CD4-positive, alpha-beta T cell treated with Interleukin-12 subunit alpha and Interleukin-12 subunit beta, for 1 hour (primary cell): ENCODE measurements around the gene NME7.
"Not testable (repeated sequence)": the region's sequence is repeated elsewhere in the genome, so short reads cannot be mapped to it uniquely, and the experiment has no call there.

Experiments used
- DNase-seq: peaks from one replicate; pipeline ENCODE4 v3.0.0-alpha.2; 2020

NME7 gene, protein sequence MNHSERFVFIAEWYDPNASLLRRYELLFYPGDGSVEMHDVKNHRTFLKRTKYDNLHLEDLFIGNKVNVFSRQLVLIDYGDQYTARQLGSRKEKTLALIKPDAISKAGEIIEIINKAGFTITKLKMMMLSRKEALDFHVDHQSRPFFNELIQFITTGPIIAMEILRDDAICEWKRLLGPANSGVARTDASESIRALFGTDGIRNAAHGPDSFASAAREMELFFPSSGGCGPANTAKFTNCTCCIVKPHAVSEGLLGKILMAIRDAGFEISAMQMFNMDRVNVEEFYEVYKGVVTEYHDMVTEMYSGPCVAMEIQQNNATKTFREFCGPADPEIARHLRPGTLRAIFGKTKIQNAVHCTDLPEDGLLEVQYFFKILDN

DNA sequence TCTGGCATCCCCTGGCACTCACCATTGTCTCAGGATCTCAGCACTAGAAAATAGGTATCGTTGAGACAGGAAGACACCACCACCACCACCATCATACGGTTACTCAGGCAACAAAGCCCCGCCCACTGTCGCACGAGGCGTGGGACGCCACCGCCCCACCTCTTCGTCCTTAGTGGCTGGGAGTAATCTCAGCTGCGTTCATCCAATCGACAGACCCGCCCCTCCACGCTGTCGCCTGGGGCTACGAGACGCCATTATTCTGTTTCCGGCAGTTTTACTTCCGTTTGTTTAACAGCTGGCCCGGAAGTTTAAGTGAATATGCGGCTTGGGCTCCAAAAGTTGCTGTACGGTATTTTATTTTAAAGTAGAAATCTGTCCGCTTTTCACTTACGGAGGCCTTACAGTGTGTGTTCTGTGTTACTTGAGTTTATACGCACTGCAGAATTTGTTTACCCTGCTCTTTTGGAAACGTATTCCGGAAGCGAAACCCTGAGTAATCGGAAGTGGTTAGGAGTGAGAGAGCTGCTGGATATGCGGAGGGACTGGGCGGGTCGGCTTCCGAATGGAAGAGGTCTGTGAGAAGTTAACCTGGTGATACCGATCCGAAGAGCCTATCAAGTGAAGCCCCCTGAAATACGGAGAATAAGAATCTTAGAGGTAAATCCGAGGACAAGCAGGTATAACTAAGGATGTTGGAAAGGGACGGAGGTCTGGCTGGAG, at the start of gene NME7, which contains the start of gene BLZF1:
Gene NME7 (minus strand): TSS at position 112 of the 720 bp plus-strand sequence. CDS start 87 bp downstream, at position 25.
Gene BLZF1 (plus strand): TSS at position 510 of the 720 bp plus-strand sequence. CDS start 1,328 bp downstream, outside the sequence.
- DNase-seq = peak; percentile 97

DNA sequence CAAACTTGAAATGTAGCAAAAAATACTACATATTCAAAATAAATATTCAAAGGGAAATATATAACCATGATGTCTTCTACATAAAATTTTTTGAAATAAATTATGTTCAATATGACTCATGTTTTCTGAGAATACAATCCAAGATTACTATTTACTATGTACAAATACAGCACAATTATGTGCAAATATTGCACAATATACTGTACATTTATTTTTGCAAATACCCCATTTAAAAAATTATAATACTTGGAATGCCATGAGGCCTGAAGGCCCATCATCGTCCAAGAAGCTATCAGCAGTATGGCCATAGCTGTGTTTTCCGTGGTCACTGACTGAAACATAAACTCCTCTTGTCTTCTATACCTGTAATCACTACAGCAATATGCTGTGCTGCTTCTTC, 47.4 kb upstream of the NME7 start:
- DNase-seq = no peak

DNA sequence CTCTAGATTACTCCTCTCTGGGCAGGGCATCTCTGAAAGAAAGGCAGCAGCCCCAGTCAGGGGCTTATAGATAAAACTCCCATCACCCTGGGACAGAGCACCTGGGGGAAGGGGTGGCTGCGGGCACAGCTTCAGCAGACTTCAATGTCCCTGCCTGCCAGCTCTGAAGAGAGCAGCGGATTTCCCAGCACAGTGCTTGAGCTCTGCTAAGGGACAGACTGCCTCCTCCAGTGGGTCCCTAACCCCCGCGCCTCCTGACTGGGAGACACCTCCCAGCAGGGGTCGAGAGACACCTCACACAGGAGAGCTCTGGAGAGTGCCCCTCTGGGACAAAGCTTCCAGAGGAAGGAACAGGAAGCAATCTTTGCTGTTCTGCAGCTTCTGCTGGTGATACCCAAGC, 40.7 kb upstream of the NME7 start:
- DNase-seq = not testable (repeated sequence)

DNA sequence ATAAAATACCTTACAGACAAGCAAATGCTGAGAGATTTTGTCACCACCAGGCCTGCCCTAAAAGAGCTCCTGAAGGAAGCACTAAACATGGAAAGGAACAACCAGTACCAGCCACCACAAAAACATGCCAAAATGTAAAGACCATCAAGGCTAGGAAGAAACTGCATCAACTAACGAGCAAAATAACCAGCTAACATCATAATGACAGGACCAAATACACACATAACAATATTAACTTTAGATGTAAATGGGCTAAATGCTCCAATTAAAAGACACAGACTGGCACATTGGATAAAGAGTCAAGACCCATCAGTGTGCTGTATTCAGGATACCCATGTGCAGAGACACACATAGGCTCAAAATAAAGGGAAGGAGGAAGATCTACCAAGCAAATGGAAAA, 35.0 kb upstream of the NME7 start:
- DNase-seq = not testable (repeated sequence)

DNA sequence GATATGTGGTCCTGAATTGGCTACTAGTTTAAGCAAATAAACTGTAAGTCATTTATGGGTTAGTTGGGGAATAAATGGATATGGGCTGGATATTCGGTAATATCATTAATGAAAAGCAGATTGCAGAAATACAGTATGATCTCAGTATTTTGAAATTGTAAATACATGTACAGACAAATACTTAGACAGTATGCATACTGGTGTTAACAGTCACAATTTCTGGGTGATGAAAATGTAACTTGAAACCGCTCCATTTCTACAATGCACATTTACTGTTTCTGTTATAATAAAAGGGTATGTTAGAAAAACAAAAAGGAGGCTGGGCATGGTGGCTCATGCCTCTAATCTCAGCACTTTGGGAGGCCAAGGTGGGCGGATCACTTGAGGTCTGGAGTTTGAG, 28.4 kb upstream of the NME7 start:
- DNase-seq = no peak

DNA sequence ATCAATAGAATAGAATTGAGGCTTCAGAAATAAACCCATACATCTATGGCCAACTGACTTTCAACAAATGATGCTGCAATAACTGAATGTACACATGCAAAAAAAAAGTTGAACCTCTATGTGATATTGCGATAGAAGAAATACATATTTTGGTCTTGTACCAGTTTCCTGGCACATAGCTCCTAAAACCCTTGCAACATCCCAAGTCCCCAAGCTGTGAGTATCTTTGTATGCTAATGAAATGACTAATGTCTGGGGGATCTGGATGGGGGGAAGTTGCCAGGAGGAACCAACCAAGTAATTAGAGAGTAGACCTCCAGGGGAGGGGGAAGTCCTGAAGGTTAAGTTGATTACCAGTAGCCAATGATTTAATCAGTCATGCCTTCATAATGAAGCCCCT, 24.8 kb upstream of the NME7 start:
- no peak for DNase-seq

DNA sequence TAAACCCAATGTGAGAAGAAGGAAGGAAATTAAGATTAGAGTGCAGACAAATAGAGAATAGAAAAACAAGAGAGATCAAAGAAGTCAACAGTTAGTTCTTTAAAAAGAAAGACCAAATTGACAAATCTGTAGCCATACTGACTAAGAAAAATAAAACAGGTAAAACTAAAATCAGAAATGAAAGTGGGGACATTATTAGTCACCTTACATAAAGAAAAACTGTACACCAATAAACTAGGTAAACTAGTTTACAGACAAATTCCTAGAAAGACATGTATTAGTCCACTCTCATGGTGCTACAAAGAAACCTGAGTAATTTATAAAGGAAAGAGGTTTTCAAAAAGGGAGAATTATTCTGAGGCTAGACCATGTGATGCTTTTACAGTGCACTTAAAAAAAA, 22.7 kb upstream of the NME7 start:
- no peak for DNase-seq

DNA sequence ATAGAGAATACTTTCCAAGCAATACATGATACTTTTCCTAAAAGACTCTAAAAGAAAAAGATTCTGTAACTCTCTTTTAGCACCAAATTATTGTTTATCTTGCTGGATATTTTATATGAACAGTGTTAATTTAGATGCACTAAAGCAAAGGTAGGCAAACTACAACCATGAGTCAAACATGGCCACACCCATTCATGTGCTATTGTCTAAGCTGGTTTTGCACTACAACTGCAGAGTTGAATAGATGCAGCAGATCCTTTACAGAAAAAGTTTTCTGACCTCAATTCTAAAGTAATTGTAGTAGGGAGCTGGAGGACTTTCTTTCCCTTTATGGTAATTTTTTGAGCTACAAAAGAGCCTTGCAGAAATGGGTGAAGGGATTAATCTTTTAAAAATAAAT, 19.8 kb upstream of the NME7 start:
- DNase-seq = no peak

DNA sequence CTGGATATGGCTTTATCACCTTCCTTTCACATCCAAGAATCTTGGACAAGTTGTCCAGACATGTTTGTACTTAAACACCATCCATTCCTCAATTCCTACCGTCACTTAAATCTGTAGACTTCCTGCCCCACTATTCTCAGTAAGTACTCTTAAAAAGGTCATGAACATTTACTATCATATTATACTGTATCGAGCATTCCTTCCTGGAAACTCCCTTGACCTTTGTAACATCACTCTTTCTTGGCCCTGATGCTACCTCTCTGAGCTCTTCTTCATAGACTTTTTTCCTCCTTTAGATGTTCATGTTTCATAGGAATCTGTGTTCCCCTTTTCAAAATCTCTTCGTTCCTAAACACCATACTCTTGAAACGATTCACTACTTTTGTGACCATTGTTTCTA, 15.9 kb upstream of the NME7 start:
- no peak for DNase-seq

DNA sequence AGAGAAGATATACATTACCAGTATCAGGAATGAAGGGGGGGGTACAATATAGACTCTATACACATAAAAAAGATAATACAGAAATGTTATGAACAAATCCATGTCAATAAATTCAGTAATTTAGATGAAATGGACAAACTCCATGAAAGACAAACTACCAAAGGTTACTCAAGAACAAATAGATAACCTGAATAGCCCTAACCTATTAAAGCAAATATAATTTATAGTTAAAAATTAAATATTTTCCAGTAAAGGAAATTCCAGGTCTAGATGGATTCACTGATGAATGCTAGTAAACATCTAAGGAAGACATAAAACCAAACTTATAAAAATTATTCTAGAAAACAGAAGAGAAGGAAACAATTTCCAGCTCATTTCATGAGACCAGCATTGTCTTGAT, 13.6 kb upstream of the NME7 start:
- no peak for DNase-seq

DNA sequence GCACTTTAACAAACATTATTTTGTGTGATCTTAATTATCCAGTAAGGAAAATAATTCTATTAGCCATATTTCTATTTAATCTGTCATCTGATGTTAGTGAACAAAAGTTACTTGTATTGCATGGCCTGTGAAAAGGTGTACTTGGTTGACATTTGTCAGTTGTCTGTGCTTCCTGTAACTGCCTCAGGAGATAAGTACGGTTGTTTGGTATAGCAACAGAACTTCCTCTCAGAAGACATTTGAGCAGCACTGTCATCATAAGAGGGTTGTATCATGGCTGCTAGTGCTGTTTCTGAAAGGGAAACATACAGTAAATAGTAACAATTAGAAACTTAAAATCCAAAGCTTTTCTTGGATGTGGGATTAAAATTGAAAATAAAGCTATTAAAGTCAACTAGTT, 3.8 kb upstream of the NME7 start:
- DNase-seq = peak; percentile 24

DNA sequence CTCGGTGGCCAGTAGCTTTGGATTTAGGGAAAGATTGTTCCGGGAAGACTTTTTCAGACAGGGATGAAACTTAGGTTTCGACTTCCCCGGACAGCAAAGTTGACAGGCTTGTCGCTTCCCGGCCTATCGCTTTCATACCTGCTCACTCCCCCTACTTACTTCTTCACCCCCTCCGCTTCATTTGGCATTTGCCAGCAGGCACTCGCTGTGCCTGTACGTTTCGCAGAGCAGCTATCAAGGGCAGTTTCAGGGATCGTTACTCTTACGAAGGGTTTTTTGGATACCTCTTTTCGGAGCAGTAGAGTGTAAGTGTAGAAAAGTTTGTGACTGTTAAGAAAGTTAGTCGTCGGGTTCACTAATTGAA, 791 bp upstream of the NME7 start:
- peak; percentile 34 for DNase-seq

DNA sequence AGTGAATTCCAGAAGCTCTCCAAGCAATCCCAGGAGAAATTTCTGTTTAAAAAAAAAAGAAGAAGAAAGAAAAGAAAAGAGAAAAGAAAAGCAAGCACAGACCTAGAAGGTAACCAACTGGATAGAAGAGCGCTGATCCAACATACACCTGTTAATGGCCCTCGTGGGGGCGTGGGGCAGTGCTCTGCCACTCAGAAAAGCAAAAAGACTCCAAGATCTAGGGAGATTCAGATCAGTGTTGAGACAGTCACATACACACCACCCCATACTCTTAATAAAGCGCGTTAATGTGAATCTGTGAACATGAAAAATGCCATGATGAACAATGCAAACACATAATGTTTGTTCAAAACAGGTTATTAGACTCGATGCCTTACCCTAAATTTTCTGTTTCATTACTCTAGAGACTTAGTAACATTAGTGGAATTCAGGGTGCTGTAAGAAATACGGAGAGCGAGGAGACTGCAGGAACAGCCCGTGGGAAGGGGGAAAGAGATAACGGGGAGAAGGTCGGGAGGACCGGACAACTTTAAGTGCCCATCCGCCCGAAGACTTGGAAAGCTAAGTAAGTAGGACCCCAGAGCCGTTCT, 406 bp downstream of the NME7 start:
- DNase-seq = no peak

DNA sequence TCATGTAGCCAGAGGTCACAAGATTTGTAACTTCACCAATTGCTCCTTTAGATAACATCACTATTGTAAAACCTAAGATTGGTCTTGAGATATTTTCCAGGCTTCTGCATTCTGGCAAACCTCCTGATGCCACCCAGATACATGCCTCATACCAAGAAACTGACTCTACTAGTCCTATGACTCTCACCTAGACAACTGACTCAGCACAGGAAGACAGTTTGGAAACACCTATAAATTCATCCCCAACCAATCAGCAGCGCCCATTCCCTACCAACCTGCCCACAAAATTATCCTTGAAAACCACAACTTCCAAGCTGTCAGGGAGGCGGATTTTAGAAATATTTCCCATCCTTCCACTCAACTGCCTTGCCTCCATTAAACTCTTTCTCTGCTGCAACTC, 2.6 kb downstream of the NME7 start:
- DNase-seq = no peak

DNA sequence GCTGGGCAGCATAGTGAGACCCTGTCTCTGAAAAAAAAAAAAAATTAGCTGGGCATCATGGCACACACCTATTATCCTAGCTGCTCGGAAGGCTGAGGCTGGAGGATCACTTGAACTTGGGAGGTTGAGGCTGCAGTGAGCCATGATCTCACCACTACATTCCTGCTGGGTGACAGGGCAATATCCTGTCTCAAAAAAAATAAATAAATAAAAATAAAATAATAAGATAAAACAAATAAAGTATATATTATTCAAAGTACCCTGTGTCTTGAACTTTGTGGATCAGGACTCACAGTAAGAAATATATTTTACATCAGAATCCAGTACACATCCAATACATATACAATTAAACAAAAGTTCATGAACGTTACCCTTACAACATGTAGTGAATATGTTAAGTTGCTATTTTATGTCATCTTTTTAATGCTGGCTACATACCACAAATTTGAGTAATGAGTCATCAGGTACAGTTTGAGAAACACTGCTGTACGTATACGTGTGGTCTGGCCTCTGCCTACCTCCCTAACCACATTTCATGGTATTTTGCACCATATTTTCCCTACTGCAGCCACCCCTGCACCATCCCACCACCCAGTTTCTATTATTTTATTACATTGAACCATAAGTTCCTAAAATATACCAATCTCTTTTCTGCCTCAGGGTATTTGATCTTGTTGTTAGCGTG, 4.4 kb downstream of the NME7 start:
- DNase-seq = peak; percentile 22

DNA sequence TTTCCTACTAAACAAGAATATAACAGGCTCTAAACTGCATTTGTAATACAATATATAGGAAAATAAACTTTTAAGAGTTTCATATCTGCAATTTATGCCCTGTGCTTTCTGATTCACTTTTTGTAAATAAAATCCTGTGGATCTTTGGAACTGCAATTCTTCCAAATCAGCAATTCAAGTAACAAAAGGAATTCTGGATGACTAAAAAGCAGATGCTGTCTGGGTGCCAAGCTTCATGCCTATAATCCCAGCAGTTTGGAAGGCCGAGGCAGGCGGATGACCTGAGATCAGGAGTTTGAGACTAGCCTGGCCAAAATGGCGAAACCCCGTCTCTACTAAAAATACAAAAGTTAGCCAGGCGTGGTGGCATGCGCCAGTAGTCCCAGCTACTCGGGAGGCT, 6.3 kb downstream of the NME7 start:
- no peak for DNase-seq

DNA sequence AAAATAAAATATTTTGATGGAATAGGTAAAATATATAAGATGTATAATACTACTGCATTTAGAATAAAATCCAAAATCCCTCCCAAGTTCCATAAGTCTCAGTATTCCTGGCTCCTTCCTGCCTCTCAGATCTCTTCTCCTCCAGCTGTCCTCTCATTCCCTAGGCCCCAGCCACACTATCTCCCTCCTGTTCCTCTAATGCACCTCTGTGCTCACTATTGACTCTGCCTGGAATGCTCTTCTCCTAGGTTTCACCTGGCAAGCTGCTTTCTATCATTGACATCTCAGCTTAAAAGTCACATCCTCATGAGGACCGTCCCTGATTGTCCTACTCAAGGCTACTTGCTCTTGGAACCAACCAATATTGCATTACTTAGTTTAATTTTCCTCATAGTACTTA, 7.2 kb downstream of the NME7 start:
- DNase-seq = no peak

DNA sequence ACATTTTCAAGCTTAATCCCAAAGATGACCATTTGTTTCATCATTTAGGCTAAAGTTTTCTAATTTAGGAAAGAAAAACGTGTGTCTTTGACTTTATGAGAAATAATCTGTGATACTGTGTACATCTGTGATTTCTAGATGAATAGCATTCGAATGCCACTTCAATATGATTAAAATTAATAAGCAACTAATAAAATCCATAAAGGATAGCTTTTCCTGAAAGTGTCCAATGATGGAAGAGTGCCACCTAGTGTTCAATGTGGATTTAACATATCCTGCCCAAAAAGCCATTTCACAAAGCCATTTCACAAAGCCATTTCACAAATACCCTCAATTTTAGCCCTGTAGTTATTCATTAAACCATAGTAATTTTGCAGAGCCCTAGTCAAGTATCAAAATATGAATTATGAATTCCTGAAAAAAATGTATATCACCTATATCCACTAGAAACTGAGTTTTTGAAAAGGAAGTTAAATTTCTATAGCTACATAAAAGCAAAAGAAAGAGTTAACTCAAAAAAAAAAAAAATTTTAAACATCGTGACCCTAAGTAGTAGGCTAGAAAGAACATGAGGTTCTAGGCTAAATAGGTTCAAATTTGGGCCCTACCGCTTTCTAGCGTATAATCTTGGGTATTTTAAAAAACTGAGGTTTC, 19.1 kb downstream of the NME7 start:
- peak; percentile 69 for DNase-seq

DNA sequence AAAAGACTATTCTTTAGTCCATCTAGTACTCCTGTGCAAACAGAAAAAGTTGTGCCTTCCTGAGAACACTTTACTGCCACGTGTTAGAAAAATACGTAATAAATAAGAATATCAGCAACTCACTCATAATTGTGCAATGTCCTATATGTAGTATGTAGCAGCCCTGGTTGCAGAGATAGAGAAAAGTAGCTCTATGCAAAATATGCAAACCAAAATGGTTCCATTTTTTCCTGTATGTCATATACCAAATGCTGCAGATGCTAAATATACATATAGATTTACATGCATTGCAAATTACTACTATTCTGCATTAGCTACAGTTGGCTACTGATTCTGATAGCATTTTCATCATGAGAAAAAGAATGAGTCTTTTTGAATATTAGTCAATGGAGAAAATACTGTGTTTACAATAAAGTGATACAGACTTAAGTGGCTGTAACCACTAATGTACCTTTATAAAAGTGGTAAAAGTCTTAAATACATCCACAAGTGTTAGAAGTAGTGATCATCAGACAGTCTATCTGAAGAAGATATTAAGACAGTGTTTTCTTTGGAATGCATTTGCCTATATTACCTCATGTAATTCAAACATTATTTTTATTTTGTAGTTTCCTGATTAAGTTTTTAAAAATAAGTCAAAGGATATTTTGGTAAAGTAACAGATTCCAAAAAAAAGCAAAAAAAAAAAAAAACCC, 19.8 kb downstream of the NME7 start:
- DNase-seq = no peak

DNA sequence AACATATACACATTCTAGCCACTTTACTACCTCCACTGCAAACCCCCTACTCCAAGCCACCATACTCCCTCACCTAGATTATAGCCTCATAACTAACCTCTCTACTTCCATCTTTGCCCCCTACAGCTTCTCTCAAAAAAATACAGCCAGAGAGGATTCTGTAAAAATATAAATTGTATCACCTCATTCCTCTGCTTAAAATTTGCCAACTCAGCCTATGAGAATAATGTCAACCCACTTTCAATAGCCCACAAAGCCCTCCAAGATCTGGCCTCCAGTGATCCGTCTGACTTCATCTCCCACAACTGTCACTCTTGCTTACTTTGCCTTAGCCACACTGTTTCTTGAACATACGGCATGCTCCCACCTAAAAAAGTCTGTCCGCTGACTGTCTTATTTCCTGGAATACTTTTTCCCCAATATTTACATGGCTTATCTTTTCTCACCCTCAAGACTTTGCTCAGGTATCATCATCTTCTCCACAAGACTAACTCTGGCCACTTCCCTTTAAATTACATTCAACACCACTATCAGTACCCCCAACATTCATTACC, 21.5 kb downstream of the NME7 start:
- DNase-seq = no peak

DNA sequence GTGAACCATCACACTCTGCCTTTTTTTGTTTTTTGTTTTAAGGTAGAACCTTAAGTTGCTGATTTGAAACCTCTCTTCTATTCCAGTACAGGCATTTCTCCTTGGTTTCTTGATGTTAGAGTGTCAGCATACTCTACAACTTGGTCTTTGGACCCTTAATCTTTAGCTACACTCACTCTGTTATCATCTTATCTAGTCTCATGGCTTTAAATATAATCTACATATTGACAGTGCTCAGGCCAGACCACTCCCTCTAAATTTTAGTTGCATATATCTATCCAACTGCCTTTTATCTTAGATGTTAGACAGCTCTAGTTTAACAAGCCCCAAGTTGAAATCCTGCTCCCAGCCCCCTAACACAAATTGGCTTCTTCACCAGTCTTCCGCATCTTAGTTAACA, 22.1 kb downstream of the NME7 start:
- no peak for DNase-seq

DNA sequence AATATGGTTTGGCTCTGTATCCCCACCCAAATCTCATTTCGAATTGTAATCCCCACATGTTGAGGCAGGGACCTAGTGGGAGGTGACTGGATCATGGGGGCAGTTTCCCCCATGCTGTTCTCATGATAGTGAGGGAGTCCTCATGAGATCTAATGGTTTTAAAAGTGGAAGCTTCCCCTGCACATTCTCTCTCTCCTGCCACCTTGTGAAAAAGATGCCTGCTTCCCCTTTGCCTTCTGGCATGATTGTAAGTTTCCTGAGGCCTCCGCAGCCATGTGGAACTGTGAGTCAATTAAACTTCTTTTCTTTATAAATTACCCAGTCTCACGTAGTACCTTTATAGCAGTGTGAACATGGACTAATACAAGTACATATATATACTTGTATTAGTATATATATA, 25.5 kb downstream of the NME7 start:
- DNase-seq = not testable (repeated sequence)
